Stimulated activated CD8-positive, alpha-beta memory T cell treated with anti-CD3 and anti-CD28 coated beads, Interleukin-12 subunit alpha, Interleukin-12 subunit beta, amount 100 ng/mL, for 24 hours (primary cell): ENCODE results near the gene PRKAG1.
A peak's percentile ranks its signal among the peaks of the same experiment; 100 is the strongest.

Experiments used
- DNase-seq: peaks from one replicate; pipeline ENCODE4 v3.0.0-alpha.2; 2020; ENCODE audit errors: extremely low read depth

The PRKAG1 gene

DNA sequence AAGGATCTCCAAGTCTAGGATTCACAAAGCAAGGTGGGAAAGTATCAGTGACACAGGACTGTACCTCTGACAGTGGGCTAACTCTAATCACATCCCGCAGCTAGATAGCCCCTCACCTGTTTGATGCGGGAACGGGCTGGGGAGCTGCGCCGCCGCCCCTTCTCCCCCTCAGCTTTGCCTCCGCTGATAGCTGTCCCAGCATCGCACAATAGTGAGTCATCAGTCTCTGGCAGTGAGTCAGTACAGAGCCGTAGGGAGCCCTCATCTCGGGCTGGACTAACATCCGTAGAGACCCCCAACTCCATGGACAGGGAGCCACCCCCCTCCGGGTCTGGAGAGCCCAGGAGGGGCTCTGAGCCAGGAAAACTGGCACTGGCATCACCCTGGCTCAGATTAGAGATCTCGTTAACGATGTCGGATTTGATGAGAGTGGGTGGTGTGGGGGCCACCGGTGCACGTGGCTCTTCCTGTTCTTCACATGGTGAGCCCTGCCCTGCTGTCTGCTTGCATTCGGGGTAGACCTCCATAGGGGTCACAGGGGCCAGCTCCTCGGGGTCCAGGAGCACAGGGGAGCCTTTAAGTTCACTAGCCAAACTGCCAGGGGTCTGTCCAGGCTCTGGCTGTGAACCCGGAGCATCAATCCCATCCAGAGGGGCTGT, 31.1 kb upstream of the PRKAG1 start:
- no peak for DNase-seq

DNA sequence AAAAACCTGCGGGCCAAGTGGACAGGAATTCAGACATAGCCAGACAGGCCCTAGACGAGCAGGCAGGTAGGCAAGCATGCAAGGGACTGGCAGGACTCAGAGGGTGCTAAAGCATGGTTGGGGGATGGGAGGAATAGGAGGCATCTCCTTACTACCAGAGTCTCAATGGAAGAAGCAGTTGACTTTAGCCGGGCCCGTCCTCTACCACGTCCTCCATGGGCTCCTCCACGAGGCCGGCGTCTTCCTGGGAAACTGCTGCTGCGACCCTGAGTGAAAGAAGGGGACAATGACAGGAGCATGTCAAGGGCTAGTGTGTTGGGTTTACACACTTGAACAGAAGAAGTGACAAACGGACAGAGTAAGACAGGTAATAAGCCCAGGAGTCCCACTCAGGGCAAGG, 30.4 kb upstream of the PRKAG1 start:
- no peak for DNase-seq

GRCh38 chr12:49046129-49046895, 27.7 kb upstream of the PRKAG1 start:
- DNase-seq: no peak

DNA sequence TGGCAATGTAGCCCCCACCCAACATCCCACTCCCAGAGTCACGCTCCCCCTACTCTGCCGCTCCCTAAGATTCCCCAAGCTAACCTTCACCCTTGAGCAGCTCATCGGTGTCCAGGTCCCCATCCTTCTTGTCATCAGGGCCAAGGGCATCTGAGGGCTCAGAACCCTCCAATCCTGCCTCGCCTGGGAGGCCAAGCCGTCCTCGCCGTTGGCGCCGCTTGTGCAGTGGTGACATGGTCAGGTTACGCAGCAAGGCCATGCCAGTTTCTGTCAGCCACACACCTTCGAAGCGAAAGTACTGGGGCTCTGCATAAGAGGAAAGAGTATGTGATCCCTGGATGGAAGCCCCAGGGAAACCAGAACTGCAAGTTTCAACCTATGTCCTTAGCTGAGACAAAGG, 26.1 kb upstream of the PRKAG1 start:
- no peak for DNase-seq

- peak; percentile 53 for DNase-seq
These were observed 25.3 kb upstream of the PRKAG1 start for GRCh38 chr12:49043856-49044258.

GRCh38 chr12:49043241-49043640, 24.7 kb upstream of the PRKAG1 start:
- DNase-seq: no peak

DNA sequence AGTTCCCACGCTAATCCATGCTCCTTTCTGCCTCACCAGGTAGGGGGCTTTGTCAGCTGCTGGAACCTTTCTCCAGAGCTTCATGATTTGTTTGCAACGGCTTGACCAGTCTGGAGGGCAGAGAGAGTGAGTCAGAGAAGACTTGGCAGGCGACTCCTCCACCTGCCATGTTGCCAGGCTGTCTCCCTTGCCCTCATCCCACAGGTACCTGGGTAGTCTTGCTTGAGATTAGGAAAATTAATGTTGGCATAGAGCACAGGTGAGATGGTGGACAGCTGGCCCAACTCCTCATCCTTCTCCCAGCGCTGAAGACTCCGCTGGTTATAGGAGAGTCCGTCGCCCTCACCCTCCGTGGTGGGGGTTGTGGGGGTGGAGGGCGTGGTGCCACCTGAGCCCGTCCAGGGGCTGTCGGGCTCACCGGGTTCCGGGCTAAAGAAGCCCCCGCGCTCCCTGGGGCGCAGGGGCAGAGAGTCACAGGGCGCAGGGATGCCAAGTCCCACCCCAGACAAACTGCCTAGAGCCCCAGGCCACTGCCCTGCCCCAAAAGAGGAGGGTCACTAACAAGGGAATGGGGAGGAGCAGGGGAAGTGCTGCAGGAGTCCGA, 23.4 kb upstream of the PRKAG1 start:
- no peak for DNase-seq

DNA sequence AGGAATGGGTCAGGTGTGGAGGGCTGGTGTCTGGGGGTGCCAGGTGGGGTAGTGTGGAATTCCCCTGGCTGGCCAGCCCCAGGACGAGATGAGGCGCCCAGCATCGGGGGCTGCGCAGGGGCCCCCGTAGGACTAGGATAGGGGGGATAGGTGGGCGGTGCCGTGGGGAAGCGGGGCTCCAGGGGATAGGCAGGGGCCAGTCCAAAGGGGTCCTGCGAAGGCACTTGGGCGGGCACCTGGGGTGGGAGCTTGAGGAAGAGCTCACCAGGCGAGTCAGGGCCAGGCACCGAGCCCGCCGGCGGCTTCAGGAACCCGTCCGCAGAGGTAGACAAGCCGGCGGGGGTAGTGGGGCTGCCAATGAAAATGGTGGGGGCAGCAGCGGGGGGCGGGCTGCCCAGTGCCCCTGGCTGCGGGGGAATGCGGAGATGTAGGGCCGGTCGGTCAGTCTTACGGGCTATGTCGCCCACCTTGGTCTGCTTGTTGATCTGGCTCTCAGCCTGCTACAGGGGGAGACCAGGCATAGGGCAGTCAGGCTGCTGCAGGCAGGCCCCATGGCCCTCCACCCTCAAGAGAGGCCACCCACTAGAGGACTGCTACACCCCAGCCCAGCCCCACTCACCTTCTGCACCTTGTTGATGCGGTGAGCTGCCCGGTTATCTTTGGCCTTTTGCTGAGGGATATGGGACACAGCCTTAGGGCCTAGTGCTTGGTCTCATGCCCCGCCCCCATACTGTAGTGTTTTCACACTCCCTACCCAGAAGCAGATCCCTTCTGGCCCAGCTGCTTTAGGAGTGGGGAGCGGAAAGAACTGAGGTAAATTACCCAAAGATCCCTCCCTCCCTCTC, 22.7 kb upstream of the PRKAG1 start:
- DNase-seq: no peak

DNA sequence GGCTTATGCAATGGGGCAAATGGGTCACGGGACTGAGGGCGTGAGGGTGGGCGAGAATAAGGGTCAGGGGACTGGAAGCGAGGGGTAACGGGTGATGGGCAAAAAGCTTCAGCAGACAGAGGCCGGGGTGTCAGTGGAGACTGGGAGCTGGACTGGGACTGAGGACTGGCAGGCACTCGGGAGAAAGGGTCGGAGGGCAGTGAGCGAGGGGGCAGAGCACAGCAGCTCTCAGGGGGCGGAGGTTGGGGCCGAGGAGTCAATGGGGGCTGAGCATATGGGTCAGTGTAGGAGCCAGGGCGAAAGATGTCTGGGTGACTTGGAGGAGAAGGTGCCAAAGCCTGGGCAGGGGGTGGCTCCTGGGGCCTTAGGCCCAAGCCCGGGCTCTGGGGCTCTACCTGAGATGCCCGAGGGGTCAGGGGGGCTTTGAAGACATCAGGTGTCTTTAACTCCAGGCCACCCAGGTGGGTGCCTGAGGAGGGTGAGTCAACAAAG, 21.8 kb upstream of the PRKAG1 start:
- DNase-seq: no peak

DNA sequence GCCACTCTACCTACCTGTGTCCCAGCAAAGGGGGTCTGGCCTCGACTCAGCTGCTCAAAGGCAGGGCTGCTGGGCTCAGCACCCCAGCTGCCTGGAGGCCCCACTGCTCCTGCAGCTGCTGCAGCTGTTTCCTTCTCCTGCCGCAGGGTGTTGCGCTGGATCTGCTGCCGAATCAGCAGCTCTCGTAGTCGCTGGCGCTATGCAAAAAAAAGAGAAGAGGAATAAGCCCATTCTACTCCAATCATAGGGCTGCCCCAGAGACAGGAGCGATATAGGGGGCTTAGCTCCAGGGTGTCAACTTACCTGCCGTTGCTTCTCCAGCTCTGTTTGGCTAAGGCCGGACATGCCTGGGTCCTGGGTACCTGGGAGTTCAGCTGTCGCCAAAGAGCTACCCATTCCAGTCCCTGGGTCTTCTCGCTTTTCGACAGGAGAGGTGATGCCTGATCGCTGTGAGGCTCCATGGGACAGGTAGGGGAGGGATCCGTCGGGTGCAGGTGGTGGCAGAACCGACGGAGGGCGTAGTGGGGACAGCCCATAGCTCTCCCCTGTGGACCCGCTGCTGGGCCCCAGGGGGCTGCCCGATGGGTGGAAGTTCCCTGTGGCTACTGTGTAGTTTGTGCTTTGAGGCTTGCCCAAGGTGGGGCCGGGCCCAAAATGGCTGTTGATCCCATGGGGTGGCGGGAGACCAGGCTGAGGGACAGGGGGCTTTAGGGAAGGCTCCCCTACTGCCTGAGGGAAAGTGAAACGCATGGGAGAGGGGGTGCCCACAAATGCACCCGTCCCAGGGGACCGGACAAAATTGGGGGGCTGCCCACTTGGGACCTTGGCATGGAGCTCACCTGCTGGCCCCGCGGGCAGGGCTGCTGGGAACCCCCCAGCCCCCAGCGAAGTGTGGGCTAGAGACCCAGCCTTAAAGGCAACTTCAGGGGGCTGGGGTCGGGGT, 21.1 kb upstream of the PRKAG1 start:
- DNase-seq: no peak

DNA sequence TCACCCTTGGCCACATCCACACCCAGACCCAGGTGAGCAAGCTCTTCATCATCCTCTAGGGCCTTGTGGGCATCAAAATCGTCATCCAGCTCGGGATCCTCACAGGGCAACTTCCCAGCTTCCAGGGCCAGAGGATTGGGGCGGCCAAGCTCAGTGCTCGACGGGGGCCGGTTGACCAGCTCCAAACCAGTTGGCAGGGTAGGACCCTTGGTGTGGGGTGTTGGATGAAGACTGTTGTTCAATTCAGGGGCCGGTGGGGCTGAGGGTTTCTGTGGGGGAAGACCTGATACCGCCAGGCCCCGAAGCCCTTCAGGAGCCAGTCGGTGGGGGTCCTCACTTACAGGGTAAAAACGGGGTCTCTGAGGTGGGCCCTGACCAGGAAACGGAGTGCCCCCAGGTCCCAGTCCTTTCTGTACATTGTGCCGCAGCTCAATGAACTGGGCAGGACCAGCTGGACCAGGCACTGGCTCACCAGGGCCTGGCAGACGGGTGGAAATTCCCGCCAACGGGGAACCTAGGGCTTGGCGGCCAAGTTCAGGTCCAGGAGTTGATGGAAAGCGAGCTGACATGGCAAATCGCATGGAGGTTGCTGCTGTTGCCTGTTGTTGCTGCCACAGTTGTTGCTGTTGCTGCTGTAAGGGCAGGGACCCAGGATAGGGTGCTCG, 19.8 kb upstream of the PRKAG1 start:
- DNase-seq: no peak

DNA sequence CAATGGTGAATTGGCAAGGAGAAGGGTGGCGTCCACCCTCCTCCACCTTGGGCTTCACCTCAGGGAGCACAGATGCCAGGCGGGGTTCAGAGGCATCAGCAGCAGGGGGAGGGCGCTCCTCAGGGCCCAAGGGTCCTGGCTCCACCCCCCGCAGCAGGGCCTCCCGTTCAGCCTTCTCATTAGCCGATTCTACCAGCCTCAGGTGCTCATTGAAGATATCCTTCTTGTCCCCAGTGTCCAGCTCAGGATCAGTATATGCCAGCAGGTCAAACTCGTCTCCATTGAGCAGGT, 19.3 kb upstream of the PRKAG1 start:
- DNase-seq: no peak

- no peak for DNase-seq
These were observed 18.8 kb upstream of the PRKAG1 start for GRCh38 chr12:49037111-49037946.

DNA sequence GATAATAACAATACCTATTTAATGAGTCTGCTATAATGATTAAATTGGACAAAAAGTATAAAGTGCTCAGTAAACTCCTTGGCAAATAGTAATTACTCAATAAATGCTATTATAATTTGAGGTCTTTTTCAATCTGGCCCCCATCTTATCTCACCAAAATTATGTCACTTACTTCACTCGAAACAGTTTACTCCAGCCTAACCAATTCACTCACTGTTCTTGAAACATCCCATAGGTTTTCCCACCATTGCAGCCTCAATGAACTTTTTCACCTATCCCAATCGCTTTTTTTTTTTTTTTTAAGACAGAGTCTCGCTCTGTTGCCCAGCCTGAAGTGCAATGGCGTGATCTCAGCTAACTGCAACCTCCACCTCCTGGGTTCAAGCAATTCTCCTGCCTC, 17.5 kb upstream of the PRKAG1 start:
- DNase-seq: no peak

GRCh38 chr12:49034286-49034622, 15.7 kb upstream of the PRKAG1 start:
- no peak for DNase-seq

- DNase-seq: no peak
These were observed 15.2 kb upstream of the PRKAG1 start for GRCh38 chr12:49033611-49034285.

DNA sequence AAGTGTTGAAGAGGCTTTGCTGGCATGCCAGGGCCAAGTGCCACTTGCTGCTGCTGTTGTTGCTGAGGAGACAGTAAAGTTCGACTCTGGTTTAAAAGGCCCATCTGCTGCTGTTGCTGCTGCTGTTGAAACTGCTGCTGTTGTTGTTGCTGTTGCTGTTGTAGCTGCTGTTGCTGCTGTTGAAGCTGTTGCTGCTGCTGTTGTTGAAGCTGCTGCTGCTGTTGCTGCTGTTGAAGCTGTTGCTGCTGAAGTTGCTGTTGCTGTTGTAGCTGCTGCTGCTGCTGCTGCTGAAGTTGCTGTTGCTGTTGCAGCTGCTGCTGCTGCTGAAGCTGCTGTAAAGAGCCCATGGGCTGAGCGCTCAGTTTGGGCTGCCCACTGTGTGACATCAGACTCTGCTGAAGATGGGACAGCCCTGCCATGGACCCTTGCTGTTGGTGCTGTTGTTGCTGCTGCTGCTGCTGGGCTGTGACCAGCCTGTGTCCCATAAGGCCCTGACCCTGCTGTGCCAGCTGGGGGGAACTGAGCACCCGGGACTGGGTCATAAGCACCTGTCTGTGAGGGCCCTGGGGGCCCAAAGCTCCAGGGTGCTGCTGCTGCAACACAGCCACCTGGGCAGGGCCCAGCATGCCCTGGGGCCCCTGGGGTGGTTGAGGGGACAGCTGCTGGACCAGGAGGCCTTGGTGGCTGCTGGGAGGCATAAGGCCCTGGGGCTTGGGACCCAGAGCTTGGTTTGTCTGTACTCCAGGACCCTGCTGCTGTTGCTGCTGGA, 14.3 kb upstream of the PRKAG1 start:
- no peak for DNase-seq

DNA sequence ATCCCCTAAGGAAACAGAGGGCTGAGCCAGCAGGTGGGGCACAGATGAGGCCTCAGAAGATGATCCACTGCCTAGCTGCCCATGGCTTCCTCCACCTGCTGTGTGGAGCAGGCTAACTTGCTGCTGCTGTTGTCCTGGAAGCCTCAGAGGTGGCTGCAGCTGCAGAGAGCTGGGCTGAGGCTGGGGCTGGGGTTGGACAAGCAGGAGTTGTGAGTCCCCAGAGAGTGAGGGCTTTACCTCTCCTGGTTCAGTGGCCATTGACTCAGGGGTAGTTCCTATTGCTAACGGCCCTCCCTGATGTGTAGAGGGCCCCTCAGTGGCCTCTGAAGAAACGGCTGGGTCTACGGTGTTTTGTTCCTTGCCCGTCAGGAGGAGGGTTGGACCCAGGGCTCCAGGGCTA, 13.7 kb upstream of the PRKAG1 start:
- DNase-seq: no peak
